Activated CD4-positive, alpha-beta T cell treated with anti-CD3 and anti-CD28 coated beads, Interleukin-2, amount 50 U/mL, for 48 hours (primary cell): Measurements from ENCODE around the gene ISM1.
"Not testable (repeated sequence)": the region's sequence is repeated elsewhere in the genome, so short reads cannot be mapped to it uniquely, and the experiment has no call there.

ENCODE experiments used
- DNase-seq, 2 experiments: peaks; one replicate each; pipeline ENCODE4 v3.0.0-alpha.2; 2020

ISM1 gene

GRCh38 chr20:13221673-13222318 is 722 bp downstream of the ISM1 start:
- peak; percentile 61 to 66 for DNase-seq

- DNase-seq = no peak
Measured at GRCh38 chr20:13222319-13222716, 1.2 kb downstream of the ISM1 start.

GRCh38 chr20:13223736-13224520 is 2.9 kb downstream of the ISM1 start:
- DNase-seq = no peak

GRCh38 chr20:13226367-13226766 is 5.3 kb downstream of the ISM1 start:
- DNase-seq = no peak

GRCh38 chr20:13228771-13229170 is 7.7 kb downstream of the ISM1 start:
- DNase-seq = no peak

GRCh38 chr20:13229538-13229937 is 8.5 kb downstream of the ISM1 start:
- no peak for DNase-seq

- DNase-seq = peak; percentile 27 to 41
Measured at GRCh38 chr20:13231031-13231752, 10.1 kb downstream of the ISM1 start.

GRCh38 chr20:13232999-13233398 is 11.9 kb downstream of the ISM1 start:
- DNase-seq = no peak

GRCh38 chr20:13234961-13235360 is 13.9 kb downstream of the ISM1 start:
- DNase-seq = no peak

- not testable (repeated sequence) for DNase-seq
Measured at GRCh38 chr20:13236360-13236759, 15.3 kb downstream of the ISM1 start.

- no peak for DNase-seq
Measured at GRCh38 chr20:13236990-13237720, 16.1 kb downstream of the ISM1 start.

GRCh38 chr20:13238001-13238653 is 17.1 kb downstream of the ISM1 start:
- no peak for DNase-seq

- no peak for DNase-seq
Measured at GRCh38 chr20:13243826-13244376, 22.8 kb downstream of the ISM1 start.

GRCh38 chr20:13245250-13245723 is 24.2 kb downstream of the ISM1 start:
- DNase-seq = no peak

- DNase-seq = no peak
Measured at GRCh38 chr20:13249118-13249797, 28.2 kb downstream of the ISM1 start.

GRCh38 chr20:13249798-13250170 is 28.7 kb downstream of the ISM1 start:
- no peak for DNase-seq

GRCh38 chr20:13250251-13250650 is 29.2 kb downstream of the ISM1 start:
- no peak for DNase-seq

- DNase-seq = no peak
Measured at GRCh38 chr20:13251106-13251903, 30.2 kb downstream of the ISM1 start.

- no peak for DNase-seq
Measured at GRCh38 chr20:13251904-13252297, 30.8 kb downstream of the ISM1 start.

GRCh38 chr20:13255356-13255755 is 34.3 kb downstream of the ISM1 start:
- DNase-seq = no peak

- no peak for DNase-seq
Measured at GRCh38 chr20:13256606-13257005, 35.5 kb downstream of the ISM1 start.
